GM12891 (cell line): ENCODE data around the gene GRM1.

Experiments
- POLR2A ChIP-seq: IDR thresholded peaks from 2 replicates; pipeline ENCODE4 v1.6.1; 2011; ENCODE audit warnings: low read depth, low read length, control low read depth
- POLR2AphosphoS5 ChIP-seq: IDR thresholded peaks from 2 replicates; pipeline ENCODE4 v1.6.1; 2011; ENCODE audit warnings: low read depth, low read length, control low read depth
- POU2F2 ChIP-seq: IDR thresholded peaks from 2 replicates; pipeline ENCODE4 v1.6.1; 2011; ENCODE audit warnings: low read depth, mild to moderate bottlenecking, control low read depth, low read length, moderate library complexity
- TAF1 ChIP-seq: IDR thresholded peaks from 2 replicates; pipeline ENCODE4 v1.6.1; 2011; ENCODE audit warnings: low read depth, low read length, control low read depth

DNA sequence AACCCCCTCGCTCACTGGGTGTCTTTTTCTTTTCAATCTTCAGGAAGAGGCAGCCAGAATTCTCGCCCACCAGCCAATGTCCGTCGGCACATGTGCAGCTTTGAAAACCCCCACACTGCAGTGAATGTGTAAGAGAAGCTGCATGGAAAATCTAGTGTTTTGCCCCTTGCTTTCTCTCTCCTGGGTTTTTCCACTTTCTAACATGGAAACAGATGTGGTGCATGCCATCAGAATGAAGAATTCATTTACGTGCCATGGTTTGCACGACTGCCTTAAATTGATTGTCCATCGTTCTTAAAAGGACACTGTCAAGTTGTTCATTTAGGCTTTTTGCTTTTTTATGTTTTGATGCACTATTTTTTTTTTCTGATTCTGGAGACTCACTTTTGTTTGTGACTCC, 397.7 kb downstream of the GRM1 start:
- TF ChIP-seq POLR2AphosphoS5 (no peak), POLR2A (no peak), TAF1 (no peak), POU2F2 (no peak)
